ENCODE data around the gene RAVER1.
"Not testable (repeated sequence)": the region's sequence is repeated elsewhere in the genome, so short reads cannot be mapped to it uniquely, and the experiment has no call there.

Gene RAVER1

GRCh38 chr19:10344780-10345179 lies 11.5 kb upstream of the RAVER1 start:
- peak in 10 of 56 donors; percentile 3 to 56 (median 12) for DNase-seq

DNA sequence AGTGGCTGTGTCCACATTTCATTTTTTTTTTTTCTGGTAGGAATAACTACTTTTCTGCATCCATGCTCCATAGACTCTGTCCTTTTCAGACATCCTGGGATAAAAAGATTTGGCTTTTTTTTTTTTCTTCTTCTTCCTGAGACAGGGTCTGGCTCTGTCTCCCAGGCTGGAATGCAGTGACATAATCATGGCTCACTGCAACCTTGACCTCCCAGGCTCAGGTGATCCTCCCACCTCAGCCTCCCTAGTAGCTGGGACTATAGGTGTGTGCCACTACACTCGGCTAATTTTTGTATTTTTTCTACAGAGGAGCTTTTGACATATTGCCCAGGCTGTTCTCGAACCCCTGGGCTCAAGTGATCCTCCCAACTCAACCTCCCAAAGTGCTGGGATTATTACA lies 10.2 kb upstream of the RAVER1 start:
- no peak for DNase-seq

GRCh38 chr19:10339977-10340376 lies 6.6 kb upstream of the RAVER1 start:
- DNase-seq: no peak

DNA sequence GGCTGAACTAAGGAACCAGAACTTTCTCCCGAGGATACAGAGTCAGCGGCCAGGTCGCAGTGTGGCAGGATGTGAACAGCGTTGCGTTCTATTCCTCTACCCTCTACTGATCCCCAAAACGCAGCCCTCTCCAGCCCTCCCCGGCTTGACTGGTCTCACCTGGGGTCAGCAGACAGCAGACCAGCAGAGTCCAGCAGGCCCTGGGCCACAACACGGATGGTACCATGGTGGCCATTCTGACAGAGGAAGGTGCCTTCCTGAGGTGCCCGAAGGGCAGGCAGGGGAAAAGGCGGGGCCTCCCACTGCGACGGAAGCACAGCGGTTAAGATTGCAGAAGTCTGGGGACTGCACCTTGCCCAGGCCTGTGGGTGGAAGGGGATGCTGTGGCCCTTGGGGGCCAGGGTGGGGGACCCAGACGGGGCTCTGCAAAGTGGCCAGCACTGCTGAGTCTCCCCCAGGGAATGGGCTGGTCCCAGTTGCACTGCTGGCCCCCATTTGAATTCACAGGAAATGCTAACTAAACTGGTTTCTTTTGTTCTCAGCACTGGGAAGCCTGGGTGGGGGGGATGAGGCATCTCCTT lies 6.1 kb upstream of the RAVER1 start, which contains the start of gene ICAM3:
Gene ICAM3, minus strand, starts transcription at position 245 of the 581 bp plus-strand sequence. Its CDS starts 10 bp downstream, at position 235.
- DNase-seq: no peak

GRCh38 chr19:10338940-10339339 lies 5.6 kb upstream of the RAVER1 start:
- DNase-seq: no peak

DNA sequence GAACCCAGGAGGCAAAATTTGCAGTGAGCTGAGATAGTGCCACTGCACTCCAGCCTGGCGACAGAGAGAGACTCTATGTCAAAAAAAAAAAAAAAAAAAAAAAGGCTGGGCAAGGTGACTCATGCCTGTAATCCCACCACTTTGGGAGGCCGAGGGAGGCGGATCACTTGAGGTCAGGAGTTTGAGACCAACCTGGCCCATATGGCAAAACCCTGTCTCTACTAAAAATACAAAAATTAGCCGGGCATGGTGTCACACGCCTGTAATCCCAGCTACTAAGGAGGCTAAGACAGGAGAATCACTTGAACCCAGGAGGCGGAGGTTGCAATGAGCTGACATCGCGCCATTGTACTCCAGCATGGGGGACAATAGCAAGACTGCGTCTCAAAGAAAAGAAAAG lies 3.4 kb upstream of the RAVER1 start:
- not testable (repeated sequence) for DNase-seq

DNA sequence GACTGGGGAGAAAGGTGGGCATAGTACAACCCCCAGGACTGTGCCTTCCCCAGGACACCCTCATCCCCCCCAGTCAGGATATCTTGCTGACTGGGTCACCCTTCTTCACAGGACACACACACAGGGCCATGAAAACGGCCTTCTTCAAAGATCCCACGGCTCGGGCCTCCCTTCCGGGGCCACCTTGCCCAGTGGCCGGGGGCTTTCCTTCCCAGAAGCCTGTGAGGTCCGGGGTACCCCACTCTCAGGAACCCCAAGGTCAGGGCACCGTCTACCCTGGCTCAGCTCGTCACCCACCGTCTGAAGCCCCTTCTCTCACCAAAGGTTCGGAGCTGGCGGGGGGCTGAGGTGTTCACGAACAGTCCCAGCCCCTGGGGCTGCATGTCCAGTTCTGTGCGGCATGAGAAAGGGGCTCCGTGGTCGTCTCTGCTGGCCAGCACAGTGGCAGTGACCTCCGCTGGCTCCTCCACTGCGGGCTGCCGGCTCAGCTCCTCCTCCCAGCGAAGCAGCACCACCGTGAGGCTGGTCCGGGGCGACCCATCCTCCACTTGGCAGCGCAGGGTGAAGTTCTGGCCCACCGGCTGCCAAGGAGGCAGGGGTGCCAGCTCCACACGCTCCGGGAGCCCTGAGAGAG lies 2.1 kb upstream of the RAVER1 start:
- DNase-seq: peak in 19 of 56 donors; percentile 4 to 58 (median 22)

DNA sequence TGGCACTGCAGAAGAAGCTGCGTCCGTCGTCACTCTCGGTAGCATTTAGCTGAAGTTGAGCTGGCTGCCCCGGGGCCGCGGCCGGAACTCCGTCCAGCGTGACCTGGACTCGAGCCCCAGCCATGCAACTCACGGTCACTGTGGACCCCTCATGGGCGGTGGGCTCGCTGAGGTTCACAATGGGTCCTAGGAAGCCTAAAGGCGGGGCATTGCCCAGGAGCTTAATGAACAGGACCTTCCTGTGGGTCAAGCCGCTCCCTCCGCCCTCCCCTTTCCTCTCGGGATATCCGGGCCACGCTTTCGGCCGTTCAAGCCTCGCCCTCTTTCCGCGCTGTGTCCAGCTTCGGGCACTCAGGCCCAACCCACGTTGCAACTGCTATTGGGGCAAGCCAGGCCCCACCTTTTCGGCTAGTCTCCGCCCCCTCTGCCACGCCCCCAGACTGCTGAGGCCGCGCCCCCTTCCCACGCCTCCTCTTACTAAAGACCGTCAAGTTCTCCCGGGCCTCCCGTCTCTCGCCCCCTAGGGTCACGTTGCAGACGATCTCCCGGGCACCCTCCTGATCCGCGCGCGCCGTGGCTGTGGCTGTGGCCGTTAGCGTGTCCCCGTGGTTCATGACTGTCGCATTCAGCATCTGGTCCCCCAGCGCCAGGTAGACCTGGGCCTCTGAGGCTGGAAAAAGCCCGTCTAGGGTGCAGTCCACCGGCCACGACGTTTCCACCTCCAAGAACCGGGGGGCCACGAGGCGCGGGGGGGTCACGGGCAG lies 1.4 kb upstream of the RAVER1 start:
- DNase-seq: peak in 54 of 56 donors; percentile 5 to 85 (median 57)

DNA sequence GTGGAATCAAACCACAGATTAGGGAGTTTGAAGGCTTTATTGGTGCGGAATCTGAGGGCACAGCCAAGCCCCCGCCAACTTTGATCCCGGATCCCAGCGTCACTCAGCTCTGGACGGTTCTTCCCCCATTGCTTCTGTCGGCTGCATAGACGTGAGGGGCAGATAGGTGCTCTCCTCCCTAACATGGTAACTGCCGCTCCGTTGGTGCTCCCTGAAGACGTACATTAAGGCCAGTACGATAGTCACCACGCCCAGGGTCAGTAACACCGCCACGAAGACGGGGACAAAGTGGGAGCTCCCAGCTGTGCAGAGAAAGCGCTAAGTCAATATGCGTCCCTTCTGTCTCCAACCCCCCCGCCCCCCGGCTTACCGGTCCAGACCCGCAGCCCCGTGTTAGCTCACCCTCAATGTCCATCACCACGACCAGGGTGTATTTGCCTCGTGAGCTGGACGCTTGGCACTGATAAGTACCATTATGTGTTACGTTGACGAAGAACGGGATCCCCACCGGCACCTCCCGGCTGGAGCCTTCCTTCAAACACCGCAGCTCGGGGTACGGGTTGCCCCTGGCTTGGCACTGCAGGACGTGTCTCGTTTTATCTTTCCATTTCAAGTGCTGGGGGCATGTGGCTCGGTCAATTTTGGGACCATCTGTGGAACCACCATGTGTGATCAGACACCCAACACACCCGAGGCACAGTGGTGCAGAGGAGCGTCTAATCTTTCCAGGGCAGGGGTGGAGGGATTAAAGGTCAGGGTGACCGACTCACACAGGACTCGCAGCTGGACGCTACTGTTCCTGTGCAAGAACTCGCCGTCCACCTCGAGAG lies 644 bp upstream of the RAVER1 start:
- peak in 2 of 56 donors; percentile 31 to 46 for DNase-seq

- DNase-seq: no peak
These were observed 968 bp downstream of the RAVER1 start for GRCh38 chr19:10332158-10332964.

DNA sequence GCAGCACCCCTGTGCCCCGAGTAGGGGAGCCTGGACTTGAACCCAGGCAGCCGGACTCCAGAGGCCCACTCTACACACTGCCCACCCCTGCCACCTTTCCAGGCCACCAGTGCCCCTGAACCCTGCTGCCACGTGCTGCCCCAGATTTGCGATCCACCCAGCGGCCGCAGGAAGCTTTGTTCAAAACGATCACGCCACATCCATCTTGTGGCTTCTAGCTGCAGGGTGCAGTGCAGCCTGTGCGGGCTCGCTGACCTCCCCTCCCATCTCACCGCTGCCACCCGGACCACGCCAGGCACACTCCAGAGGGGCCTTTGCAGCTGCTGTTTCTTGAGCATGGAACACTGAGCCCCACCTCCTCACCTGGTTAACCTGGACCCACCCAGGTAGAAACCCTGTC lies 3.8 kb downstream of the RAVER1 start:
- DNase-seq: no peak

DNA sequence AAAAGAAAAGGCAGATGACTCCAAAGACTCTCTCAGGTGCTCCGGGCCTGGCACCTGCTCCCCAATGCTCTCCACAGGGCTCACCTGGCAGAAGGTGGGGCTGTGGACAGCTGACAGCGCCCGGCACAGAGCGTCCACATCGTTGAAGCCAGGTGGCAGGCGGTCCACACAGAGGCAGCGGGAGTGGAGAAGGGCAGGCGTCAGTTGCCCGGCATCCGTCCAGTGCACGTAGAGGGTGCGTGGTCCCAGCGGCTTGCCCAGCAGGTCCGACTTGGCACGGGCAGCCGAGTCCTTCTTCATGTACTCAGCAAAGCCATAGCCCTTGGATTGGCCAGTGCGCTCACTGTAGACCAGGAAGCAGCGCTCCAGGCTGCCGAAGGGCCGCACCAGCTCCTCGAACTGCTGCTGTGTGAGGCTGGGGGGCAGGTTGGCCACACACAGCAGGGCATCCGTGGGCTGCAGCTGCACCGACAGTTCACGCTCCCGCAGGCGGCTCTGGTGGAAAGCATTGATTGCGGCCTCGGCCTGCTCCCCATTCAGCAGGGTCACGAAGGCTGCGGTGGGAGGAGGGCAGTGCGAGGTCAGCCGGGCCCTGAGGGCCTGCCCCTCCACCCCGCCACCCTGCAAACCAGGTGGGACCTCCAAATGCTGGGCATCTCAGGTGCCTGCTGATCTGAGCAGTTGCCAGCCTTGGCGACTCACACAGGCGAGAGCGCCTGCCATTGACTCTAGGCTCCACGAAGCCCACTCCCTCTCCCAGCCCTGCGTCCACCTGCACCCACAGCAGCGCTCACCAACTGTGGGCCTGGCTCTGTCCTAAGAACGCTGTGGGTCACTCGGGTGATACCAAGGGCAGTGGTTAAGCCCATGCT lies 4.5 kb downstream of the RAVER1 start:
- no peak for DNase-seq

GRCh38 chr19:10327793-10328192 lies 5.5 kb downstream of the RAVER1 start:
- no peak for DNase-seq

- DNase-seq: no peak
These were observed 7.6 kb downstream of the RAVER1 start for GRCh38 chr19:10325732-10326131.

- DNase-seq: no peak
These were observed 11.2 kb downstream of the RAVER1 start for GRCh38 chr19:10321874-10322835.

DNA sequence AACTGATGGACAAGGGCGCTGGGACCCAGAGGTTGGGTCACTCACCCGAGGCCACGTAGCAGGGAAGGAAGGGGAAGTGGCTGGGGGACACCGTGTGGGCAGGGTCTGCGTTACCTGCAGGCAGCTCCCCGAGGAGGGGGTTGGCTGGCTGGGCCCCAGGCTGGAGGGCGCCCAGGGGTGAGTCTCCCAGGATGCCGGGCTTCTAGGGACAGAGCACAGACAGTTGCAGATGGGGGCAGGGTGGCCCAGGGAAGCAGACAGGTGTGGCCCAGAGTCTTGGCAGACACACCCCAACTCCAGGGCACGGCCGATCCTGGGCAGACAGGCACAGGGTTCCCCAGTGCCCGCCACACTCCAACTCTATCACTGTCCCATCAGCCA lies 11.9 kb downstream of the RAVER1 start:
- no peak for DNase-seq

DNA sequence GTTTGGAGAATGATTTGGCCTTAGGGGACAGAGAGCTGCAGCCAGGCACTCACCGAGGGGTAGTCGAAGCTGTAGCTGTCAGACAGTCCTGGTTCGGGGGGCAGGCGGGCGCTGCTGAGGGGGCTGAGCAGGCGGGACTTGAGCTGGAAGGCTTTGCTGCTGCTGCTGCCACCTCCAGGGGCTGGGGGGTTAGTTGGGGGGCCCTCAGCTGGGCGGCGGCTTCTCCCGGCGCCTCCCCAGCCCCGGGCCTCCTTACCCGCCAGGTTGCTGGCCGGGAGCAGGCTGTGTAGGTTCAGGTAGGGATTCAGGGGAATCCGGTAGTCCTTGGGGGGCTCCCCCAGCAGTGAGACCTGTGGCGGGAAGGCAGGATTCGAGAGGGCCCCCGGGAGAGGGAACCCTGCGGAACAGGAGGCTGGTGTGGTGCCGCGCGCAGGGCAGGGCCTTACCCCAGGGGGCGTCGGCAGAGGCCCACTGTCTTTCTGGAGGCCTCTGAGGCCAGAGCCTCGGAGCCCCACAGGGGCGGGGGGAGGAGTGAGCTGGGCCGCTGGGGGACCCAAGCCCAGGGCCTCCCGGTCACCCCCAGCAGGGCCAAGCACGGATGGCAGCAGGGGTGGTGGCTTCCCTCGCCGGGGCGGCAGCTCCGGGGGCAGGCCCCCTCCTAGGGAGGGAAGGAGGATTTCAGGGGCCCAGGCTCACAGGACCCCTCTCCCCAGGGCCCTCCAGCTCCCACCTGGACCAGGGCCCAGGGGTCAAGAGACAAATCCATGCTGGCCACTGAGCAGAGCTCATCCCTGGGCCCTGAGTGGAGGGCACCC lies 12.5 kb downstream of the RAVER1 start:
- no peak for DNase-seq

Measured in amygdala (tissue), 56 donors.